Esophagus muscularis mucosa (tissue), 4 donors: ENCODE measurements around the gene PNPLA3. TPM values are rescaled to one million over a fixed set of nuclear protein-coding genes. Genes with fewer than 3 reads are reported as not detected.

Experiments used
- DNase-seq: peaks from one replicate; pipeline ENCODE4 v3.0.0-alpha.2; 2017; ENCODE audit errors: extremely low spot score
- H3K27ac ChIP-seq, 4 donors: fragments of 200-600 bp; sonication (generic); replicated peaks in 1 of 4; 1 replicate in 3 of 4; 2 replicates in 1 of 4; pipeline ENCODE4 v1.5.1; 2016 to 2019; ENCODE audit warnings: mild to moderate bottlenecking in 1 of 4
- H3K27me3 ChIP-seq, 4 donors: fragments of 200-600 bp; sonication (generic); one replicate each; pipeline versions ENCODE4 v1.5.1 to v1.6.0; 2016 to 2019
- H3K36me3 ChIP-seq, 4 donors: fragments of 200-600 bp; sonication (generic); one replicate each; pipeline ENCODE4 v1.5.1; 2016 to 2019
- H3K4me1 ChIP-seq, 4 donors: fragments of 200-600 bp; sonication (generic); one replicate each; pipeline ENCODE4 v1.5.1; 2016 to 2019
- H3K4me3 ChIP-seq, 4 donors: fragments of 200-600 bp; sonication (generic); 1 replicate in 2 of 4; 2 replicates in 2 of 4; pipeline ENCODE4 v1.5.1; 2016 to 2019; ENCODE audit warnings: mild to moderate bottlenecking in 4 of 4, moderate library complexity in 1 of 4
- H3K9me3 ChIP-seq, 4 donors: fragments of 200-600 bp; sonication (generic); 1 replicate in 3 of 4; 2 replicates in 1 of 4; pipeline ENCODE4 v1.5.1; 2016 to 2019
- EP300 ChIP-seq: sonication (generic); formaldehyde crosslinking; IDR thresholded peaks from one replicate; pipeline ENCODE4 v1.6.1; 2017; ENCODE audit warnings: antibody characterized with exemption
- POLR2A ChIP-seq: fragments of 450-650 bp; IDR thresholded peaks from one replicate; pipeline ENCODE4 v1.6.1; 2017; ENCODE audit warnings: antibody characterized with exemption, moderate library complexity, mild to moderate bottlenecking, low read depth
- POLR2AphosphoS5 ChIP-seq, 2 donors: sonication (generic); formaldehyde crosslinking; IDR thresholded peaks; one replicate each; pipeline ENCODE4 v1.6.1; 2017; ENCODE audit warnings: antibody characterized with exemption in 2 of 2
- WGBS: methylation state at CpG from one replicate; pipeline ENCODE4 v1.1.5; 2018; 5-methylcytosine and 5-hydroxymethylcytosine counted together
- intact Hi-C: fragments of 100-400 bp; cut with DNase I; formaldehyde crosslinking; loops from one replicate; pipeline ENCODE4 v1.15.1; 2023
- total RNA-seq, 4 donors: library from RNA; depleted of rRNA; stranded (reverse); fragments of >200 nt; gene quantifications; one replicate each; pipeline versions ENCODE4 v1.1.0 to v1.2.1, GENCODE V29; 2016
- TF ChIP-seq, protein P1 (sequence below), 3 experiments: fragments of 200-600 bp in 2 of 3; fragments of 450-650 bp in 1 of 3; sonication (generic) in 2 of 3; IDR thresholded peaks; one replicate each; pipeline ENCODE4 v1.5.1; 2017 to 2019; ENCODE audit warnings: antibody characterized with exemption in 3 of 3, mild to moderate bottlenecking in 2 of 3, moderate library complexity in 1 of 3

Gene PNPLA3
- total RNA-seq, 4 donors from 2014 or later, result 0.39 TPM; not detected in 3

DNA sequence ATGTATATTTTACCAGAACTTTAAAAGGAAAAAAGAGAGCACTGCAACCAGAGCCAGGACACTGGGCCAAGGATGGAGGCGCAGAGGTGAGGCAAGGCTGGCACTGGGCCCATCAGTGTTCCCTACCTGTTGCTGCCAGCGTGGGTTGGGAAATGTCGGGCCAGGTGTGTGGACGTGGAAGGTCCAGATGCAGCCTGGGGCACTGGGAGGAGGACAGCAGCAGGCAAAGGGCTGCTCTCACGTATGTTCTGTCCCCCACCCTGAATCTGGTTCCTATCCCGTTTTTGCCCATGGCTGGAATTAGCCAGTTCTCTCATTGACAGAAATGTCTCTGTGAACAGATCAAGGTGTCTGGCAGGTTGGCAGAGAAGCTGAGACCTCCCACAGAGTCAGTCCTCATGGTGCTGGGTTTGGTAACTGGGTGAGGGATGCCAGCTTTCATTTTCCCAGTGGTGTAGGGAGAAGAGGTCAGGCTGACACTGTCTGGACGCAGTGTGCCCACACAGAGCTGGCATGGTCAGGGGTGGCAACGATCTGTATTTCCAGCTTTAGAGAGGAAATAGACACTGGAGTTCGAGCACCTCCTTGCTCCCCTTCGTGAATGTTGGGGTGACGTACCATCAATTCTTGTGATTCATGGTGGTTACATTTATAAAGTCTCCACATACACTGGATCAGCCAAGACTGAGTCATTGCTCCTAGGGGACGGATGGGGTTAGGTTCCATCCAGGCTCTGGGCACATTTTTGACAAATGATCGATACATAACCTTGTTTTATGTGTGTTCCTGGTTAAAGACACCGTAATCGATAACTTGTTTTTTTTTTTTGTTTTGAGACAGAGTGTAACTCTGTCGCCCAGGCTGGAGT is 4.3 kb upstream of the PNPLA3 start:
- DNase-seq, result no peak
- H3K9me3 ChIP-seq, result peaks cover 0 to 8% (median 0%) of the 10 kb centered on the region in 4 donors
- WGBS, result 74% methylated on average over 13 of the region's 16 CpGs
- no peak overlapping the region for H3K4me3 ChIP-seq
- no peak overlapping the region for H3K27ac ChIP-seq
- intact Hi-C loops, result no loop called here
- H3K36me3 ChIP-seq, result no peaks in the 10 kb centered on the region
- TF ChIP-seq, protein P1, sequence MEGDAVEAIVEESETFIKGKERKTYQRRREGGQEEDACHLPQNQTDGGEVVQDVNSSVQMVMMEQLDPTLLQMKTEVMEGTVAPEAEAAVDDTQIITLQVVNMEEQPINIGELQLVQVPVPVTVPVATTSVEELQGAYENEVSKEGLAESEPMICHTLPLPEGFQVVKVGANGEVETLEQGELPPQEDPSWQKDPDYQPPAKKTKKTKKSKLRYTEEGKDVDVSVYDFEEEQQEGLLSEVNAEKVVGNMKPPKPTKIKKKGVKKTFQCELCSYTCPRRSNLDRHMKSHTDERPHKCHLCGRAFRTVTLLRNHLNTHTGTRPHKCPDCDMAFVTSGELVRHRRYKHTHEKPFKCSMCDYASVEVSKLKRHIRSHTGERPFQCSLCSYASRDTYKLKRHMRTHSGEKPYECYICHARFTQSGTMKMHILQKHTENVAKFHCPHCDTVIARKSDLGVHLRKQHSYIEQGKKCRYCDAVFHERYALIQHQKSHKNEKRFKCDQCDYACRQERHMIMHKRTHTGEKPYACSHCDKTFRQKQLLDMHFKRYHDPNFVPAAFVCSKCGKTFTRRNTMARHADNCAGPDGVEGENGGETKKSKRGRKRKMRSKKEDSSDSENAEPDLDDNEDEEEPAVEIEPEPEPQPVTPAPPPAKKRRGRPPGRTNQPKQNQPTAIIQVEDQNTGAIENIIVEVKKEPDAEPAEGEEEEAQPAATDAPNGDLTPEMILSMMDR (IDR thresholded peaks at IDR 0.05), result no peak
- H3K4me1 ChIP-seq, result peaks cover 7 to 17% (median 15%) of the 10 kb centered on the region in 4 donors
- peaks cover 3 to 90% (median 8%) of the 10 kb centered on the region in 4 donors for H3K27me3 ChIP-seq

DNA sequence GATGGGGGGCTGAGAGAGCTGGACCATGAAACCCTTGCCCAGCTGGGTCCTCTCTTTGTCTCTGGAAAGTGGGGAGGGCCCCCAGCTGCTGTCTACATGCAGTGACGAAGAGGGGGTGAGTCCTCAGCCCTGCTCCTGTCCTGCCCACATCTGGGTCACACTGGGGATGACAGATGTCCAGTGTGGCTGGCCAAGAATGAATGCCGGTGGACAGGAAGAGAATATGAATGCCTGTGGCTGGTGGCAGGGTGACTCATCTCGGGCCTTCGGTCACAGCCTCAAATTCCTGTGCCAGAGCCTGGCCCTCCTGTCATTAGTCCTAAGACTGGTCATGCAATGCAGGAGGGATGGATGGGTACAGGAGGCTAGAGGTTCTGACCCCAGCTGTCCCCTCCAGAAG is 2.2 kb upstream of the PNPLA3 start:
- Histone ChIP-seq H3K4me1 (peaks cover 7 to 19% (median 17%) of the 10 kb centered on the region in 4 donors), H3K27me3 (peaks cover 7 to 89% (median 15%) of the 10 kb centered on the region in 4 donors), H3K36me3 (no peaks in the 10 kb centered on the region), H3K9me3 (peaks cover 0 to 4% (median 0%) of the 10 kb centered on the region in 4 donors), H3K4me3 (no peak overlapping the region), H3K27ac (no peak overlapping the region)
- 21% methylated on average over 3 of the region's 4 CpGs for WGBS
- intact Hi-C loops, result no loop called here
- DNase-seq, result no peak
- no peak for TF ChIP-seq POLR2AphosphoS5 (IDR thresholded peaks at IDR 0.05)
- TF ChIP-seq, protein P1 (IDR thresholded peaks at IDR 0.05), result no peak
- TF ChIP-seq EP300, result no peak
- TF ChIP-seq POLR2A, result no peak

- no peak for TF ChIP-seq POLR2AphosphoS5 (IDR thresholded peaks at IDR 0.05)
- Histone ChIP-seq H3K9me3 (peaks cover 0 to 4% (median 0%) of the 10 kb centered on the region in 4 donors), H3K4me3 (no peak overlapping the region), H3K36me3 (no peaks in the 10 kb centered on the region), H3K27ac (no peak overlapping the region), H3K4me1 (peaks cover 7 to 19% (median 17%) of the 10 kb centered on the region in 4 donors), H3K27me3 (peaks cover 7 to 82% (median 15%) of the 10 kb centered on the region in 4 donors)
- DNase-seq, result no peak
- intact Hi-C loops, result no loop called here
- WGBS, result 60% methylated on average over 1 of the region's 3 CpGs
Observed at GRCh38 chr22:43922123-43922522, 1.5 kb upstream of the PNPLA3 start.

GRCh38 chr22:43923191-43923590 is 414 bp upstream of the PNPLA3 start:
- Histone ChIP-seq H3K9me3 (peaks cover 0 to 4% (median 0%) of the 10 kb centered on the region in 4 donors), H3K27ac (no peak overlapping the region), H3K36me3 (no peaks in the 10 kb centered on the region), H3K27me3 (peaks cover 7 to 71% (median 15%) of the 10 kb centered on the region in 4 donors), H3K4me1 (peaks cover 7 to 19% (median 17%) of the 10 kb centered on the region in 4 donors), H3K4me3 (peak overlapping the region; percentile 55 to 70 (median 64))
- WGBS, result 3% methylated on average over 13 of the region's 13 CpGs
- DNase-seq, result no peak
- intact Hi-C loops, result no loop called here
- TF ChIP-seq POLR2A (no peak), EP300 (no peak), POLR2AphosphoS5 (IDR thresholded peaks at IDR 0.05) (no peak)
- TF ChIP-seq, protein P1 (IDR thresholded peaks at IDR 0.05), result no peak

GRCh38 chr22:43924877-43925276 is 1.3 kb downstream of the PNPLA3 start:
- H3K27ac ChIP-seq, result no peak overlapping the region
- H3K4me1 ChIP-seq, result peaks cover 7 to 19% (median 17%) of the 10 kb centered on the region in 4 donors
- TF ChIP-seq, protein P1 (IDR thresholded peaks at IDR 0.05), result no peak
- no peak for TF ChIP-seq EP300
- TF ChIP-seq POLR2A, result no peak
- no peak for TF ChIP-seq POLR2AphosphoS5 (IDR thresholded peaks at IDR 0.05)
- peaks cover 0 to 4% (median 0%) of the 10 kb centered on the region in 4 donors for H3K9me3 ChIP-seq
- no peaks in the 10 kb centered on the region for H3K36me3 ChIP-seq
- no peak overlapping the region for H3K4me3 ChIP-seq
- DNase-seq, result no peak
- peaks cover 7 to 54% (median 15%) of the 10 kb centered on the region in 4 donors for H3K27me3 ChIP-seq
- WGBS, result 66% methylated on average over 7 of the region's 7 CpGs
- intact Hi-C loops, result no loop called here
